Epithelial cell of esophagus (primary cell): ENCODE results near the gene UBE4A.

Experiments used
- DNase-seq: peaks from one replicate; pipeline ENCODE4 v3.0.0; 2010; ENCODE audit warnings: low read depth
- H3K4me3 ChIP-seq: 2 replicates; pipeline ENCODE4 v1.5.1; 2011; ENCODE audit warnings: mild to moderate bottlenecking, low read length, control low read depth
- TF ChIP-seq, protein P1 (sequence below): IDR thresholded peaks from 2 replicates; pipeline ENCODE4 v1.5.1; 2011; ENCODE audit warnings: low read depth, mild to moderate bottlenecking, low read length, control low read depth, inconsistent platforms; ENCODE audit not compliant: insufficient read depth; ENCODE audit errors: missing control alignments

UBE4A gene

DNA sequence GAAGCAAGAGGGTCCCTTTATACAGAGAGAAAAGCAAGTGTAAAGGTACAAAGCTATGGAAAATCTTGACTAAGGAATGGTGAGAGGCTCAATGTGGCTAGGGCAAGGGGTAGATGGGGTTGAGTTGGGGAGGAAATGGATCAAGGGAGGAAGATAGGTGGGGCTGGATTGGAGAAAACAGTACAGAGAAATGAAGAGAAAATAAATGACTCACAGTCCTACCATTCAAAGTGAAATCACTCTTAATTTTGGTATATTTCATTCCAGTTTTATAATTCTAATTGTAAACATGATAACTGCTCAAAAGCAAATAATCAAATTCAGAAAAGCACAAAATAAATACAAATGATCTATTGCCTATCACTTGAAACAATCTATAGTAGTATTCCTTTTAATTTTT is 16.6 kb downstream of the UBE4A start:
- DNase-seq = no peak
- TF ChIP-seq, protein P1, sequence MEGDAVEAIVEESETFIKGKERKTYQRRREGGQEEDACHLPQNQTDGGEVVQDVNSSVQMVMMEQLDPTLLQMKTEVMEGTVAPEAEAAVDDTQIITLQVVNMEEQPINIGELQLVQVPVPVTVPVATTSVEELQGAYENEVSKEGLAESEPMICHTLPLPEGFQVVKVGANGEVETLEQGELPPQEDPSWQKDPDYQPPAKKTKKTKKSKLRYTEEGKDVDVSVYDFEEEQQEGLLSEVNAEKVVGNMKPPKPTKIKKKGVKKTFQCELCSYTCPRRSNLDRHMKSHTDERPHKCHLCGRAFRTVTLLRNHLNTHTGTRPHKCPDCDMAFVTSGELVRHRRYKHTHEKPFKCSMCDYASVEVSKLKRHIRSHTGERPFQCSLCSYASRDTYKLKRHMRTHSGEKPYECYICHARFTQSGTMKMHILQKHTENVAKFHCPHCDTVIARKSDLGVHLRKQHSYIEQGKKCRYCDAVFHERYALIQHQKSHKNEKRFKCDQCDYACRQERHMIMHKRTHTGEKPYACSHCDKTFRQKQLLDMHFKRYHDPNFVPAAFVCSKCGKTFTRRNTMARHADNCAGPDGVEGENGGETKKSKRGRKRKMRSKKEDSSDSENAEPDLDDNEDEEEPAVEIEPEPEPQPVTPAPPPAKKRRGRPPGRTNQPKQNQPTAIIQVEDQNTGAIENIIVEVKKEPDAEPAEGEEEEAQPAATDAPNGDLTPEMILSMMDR = no peak
- H3K4me3 ChIP-seq = no peak overlapping the region

DNA sequence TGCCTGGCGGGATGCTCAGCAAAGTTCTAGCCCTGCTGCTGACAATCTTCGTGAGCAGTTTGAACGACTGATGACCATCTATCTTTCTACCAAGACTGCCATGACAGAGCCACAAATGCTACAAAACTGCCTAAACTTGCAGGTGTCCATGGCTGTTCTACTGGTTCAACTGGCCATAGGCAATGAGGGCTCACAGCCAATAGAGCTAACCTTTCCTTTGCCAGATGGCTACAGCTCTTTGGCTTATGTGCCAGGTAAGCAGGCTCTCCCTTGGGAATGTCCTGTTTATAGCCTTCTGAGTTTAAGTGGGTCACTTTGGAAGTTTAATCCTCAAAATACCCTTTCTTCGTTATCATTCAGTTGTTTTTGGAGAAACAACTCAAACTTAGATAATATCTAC is 20.1 kb downstream of the UBE4A start:
- DNase-seq = no peak
- no peak overlapping the region for H3K4me3 ChIP-seq
- TF ChIP-seq, protein P1 = no peak

DNA sequence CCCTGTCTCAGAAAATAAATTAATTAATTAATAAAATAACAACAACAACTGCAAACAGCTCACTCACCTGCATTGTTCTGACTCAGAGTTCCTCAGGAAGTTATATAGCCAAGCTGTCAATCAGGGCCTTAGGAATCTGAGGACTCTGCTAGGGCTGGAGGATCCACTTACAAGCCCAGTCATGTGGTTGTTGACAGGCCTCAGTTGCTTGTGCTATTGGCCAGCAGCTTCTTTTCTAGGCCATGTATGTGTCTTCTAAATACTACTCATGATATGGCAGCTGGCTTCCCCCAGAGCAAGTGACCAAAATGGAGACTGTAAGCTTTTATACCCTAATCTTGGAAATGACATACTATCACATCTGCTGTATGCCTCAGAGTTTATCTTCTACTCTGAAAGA is 21.2 kb downstream of the UBE4A start:
- no peak overlapping the region for H3K4me3 ChIP-seq
- TF ChIP-seq, protein P1 = no peak
- DNase-seq = peak; percentile 94

DNA sequence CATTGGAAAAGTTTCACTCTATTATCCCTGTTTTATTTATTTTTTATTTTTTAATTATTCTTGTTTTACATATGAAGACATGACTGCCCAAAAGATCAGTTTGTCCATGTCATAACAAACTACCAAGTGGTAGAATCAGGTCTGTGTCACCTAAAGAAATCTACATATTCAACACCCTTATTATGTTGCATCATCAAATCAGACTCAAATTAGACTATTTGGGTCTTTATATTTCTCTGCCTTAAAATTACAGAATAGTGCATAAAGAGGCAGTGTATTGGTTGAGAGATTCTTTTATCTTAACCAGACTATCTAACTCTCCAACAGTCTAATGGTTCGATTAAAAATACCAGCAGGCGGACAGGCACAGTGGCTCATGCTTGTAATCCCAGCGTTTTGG is 23.6 kb downstream of the UBE4A start:
- no peak overlapping the region for H3K4me3 ChIP-seq
- no peak for DNase-seq
- TF ChIP-seq, protein P1 = no peak

DNA sequence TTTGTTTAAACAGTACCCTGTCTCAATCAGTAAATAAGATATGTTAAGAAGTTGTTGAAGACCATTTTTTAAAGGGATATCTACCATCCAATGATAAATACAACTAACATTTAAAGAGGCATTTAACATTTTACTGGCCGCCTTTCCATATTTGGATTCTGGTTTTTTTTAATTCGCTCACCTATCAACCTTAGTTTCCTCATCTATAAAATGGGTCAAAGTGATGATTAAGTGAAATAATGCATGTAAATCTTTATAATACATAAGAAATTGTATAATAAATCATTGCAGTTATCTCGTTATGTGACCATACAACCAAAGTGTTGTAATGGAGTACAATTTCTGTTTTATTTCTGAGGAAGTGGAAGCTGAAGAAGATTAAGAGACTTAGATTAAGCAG is 24.3 kb downstream of the UBE4A start:
- TF ChIP-seq, protein P1 = no peak
- no peak for DNase-seq
- no peak overlapping the region for H3K4me3 ChIP-seq

DNA sequence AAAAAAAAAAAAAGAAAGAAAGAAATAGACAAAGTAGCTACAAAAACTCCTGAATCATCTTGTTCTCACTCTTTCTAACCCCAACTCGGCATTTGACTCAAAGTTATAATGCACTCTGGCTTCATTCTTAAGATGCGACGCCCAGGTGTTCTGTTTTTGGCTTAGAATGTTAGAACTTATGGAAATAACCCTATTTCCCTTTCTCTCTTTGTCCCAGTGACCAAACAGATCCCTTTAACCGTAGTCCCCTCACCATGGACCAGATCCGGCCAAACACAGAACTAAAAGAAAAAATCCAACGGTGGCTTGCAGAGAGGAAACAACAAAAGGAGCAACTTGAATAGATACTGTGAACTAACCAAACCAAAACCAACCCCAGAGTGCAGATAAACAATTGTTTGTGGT is 36.7 kb downstream of the UBE4A start:
- no peak overlapping the region for H3K4me3 ChIP-seq
- TF ChIP-seq, protein P1 = no peak
- no peak for DNase-seq

DNA sequence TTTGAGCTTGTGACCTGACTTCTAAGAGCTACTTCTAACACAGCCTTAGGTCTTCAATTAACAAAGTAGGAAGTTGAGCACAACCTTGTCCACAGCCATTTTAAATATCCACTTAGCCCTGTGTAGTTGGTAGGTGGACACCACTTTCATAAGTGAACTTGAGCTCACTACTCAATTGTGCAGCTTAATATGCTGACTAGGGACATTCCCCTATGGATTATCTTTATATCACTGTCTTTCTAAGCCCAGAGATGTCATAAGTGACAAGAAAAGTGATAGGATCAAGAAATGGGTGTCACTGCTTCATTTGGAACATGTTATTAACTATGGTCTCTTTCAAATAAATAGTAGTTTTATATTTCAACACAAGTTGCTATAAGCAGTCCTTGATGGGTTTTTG is 38.0 kb downstream of the UBE4A start:
- TF ChIP-seq, protein P1 = no peak
- no peak overlapping the region for H3K4me3 ChIP-seq
- DNase-seq = no peak
